ENCODE data around the gene HMGCLL1. TPM values are rescaled to one million over a fixed set of nuclear protein-coding genes. Genes with fewer than 3 reads are reported as not detected.

HMGCLL1 gene
- total RNA-seq, 1 donor from 2014 or later = 1.2 TPM

DNA sequence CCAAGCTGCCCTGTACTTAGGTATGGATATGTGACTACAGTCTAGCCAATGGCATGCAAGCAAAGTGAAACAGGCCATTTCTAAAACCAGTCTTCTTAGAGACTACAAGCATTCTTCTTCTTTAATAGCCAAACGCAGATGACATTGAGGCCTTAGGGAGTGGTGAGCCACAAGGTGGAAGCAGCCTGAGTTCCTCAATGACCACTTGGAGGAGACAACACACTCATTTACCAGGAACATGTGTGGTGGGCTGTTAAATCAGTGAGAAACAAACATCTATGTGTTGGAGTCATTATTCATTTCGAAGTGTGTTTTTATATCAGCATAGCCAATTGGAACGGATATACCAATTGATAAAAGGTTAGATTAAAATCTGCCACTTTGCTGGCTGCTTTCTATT is 129.8 kb downstream of the HMGCLL1 start:
- Histone ChIP-seq H3K9me3 (replicated peaks) (no peaks in the 10 kb centered on the region), H3K36me3 (no peaks in the 10 kb centered on the region), H3K4me1 (no peaks in the 10 kb centered on the region), H3K27ac (replicated peaks) (peak overlapping the region; percentile 28), H3K4me3 (no peak overlapping the region), H3K27me3 (ENCODE audit: low read depth) (no peaks in the 10 kb centered on the region)
- DNase-seq = no peak
- intact Hi-C loops (cut with micrococcal nuclease) = loop anchor here (5.0 to 10.0 kb wide), 2 partner anchors 438 to 496 kb away; no protein-coding TSS in a partner anchor
- TF ChIP-seq, protein P1, sequence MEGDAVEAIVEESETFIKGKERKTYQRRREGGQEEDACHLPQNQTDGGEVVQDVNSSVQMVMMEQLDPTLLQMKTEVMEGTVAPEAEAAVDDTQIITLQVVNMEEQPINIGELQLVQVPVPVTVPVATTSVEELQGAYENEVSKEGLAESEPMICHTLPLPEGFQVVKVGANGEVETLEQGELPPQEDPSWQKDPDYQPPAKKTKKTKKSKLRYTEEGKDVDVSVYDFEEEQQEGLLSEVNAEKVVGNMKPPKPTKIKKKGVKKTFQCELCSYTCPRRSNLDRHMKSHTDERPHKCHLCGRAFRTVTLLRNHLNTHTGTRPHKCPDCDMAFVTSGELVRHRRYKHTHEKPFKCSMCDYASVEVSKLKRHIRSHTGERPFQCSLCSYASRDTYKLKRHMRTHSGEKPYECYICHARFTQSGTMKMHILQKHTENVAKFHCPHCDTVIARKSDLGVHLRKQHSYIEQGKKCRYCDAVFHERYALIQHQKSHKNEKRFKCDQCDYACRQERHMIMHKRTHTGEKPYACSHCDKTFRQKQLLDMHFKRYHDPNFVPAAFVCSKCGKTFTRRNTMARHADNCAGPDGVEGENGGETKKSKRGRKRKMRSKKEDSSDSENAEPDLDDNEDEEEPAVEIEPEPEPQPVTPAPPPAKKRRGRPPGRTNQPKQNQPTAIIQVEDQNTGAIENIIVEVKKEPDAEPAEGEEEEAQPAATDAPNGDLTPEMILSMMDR (IDR thresholded peaks at IDR 0.05; ENCODE audit: borderline replicate concordance) = no peak

- Histone ChIP-seq H3K4me3 (no peak overlapping the region), H3K27me3 (ENCODE audit: low read depth) (no peaks in the 10 kb centered on the region), H3K9me3 (replicated peaks) (no peaks in the 10 kb centered on the region), H3K27ac (replicated peaks) (no peak overlapping the region), H3K36me3 (no peaks in the 10 kb centered on the region), H3K4me1 (no peaks in the 10 kb centered on the region)
- TF ChIP-seq, protein P1 (IDR thresholded peaks at IDR 0.05; ENCODE audit: borderline replicate concordance) = no peak
- no peak for DNase-seq
- intact Hi-C loops (cut with micrococcal nuclease) = loop anchor here (5.0 to 10.0 kb wide), 2 partner anchors 439 to 496 kb away; no protein-coding TSS in a partner anchor
Observed at GRCh38 chr6:55448451-55448850, 130.5 kb downstream of the HMGCLL1 start.

- Histone ChIP-seq H3K4me1 (no peaks in the 10 kb centered on the region), H3K9me3 (replicated peaks) (no peaks in the 10 kb centered on the region), H3K4me3 (no peak overlapping the region), H3K27ac (replicated peaks) (no peak overlapping the region), H3K36me3 (no peaks in the 10 kb centered on the region), H3K27me3 (ENCODE audit: low read depth) (no peaks in the 10 kb centered on the region)
- intact Hi-C loops (cut with micrococcal nuclease) = loop anchor here (5.0 to 10.0 kb wide), 2 partner anchors 439 to 497 kb away; no protein-coding TSS in a partner anchor
- TF ChIP-seq, protein P1 (IDR thresholded peaks at IDR 0.05; ENCODE audit: borderline replicate concordance) = no peak
- DNase-seq = no peak
Observed at GRCh38 chr6:55447891-55448290, 131.1 kb downstream of the HMGCLL1 start.

DNA sequence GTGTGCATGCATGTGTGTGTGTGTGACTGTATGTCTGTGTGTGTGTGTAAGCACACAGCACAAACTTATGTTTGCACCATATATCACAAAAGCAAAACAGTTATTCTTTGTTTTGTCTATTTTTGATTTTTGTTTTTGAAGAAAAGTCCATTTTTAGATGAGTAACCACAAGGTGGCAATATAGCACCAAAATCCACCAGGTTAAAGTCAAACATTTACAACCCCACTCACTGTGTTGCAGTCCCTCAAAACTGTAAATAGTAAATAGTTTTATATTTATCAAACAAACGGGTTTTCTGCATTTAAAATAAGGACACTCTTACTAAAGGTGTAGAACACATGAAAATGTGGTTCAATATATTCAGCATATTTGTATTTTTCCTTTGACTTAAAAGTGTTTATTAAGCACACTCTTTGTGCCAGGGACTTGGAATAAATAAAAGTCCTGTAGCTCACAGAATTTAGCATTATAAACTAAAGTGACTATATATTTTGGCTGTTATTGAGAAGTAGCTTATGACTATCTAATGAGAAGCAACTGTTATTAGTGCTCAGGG is 133.3 kb downstream of the HMGCLL1 start:
- Histone ChIP-seq H3K4me3 (no peak overlapping the region), H3K27ac (replicated peaks) (no peak overlapping the region), H3K9me3 (replicated peaks) (no peaks in the 10 kb centered on the region), H3K36me3 (no peaks in the 10 kb centered on the region), H3K4me1 (no peaks in the 10 kb centered on the region), H3K27me3 (ENCODE audit: low read depth) (no peaks in the 10 kb centered on the region)
- intact Hi-C loops (cut with micrococcal nuclease) = loop anchor here (5.0 to 10.0 kb wide), 2 partner anchors 442 to 499 kb away; no protein-coding TSS in a partner anchor
- no peak for DNase-seq
- TF ChIP-seq, protein P1 (IDR thresholded peaks at IDR 0.05; ENCODE audit: borderline replicate concordance) = peak; percentile 62

- no peaks in the 10 kb centered on the region for H3K36me3 ChIP-seq
- H3K9me3 ChIP-seq (replicated peaks) = no peaks in the 10 kb centered on the region
- TF ChIP-seq, protein P1 (IDR thresholded peaks at IDR 0.05; ENCODE audit: borderline replicate concordance) = no peak
- H3K27ac ChIP-seq (replicated peaks) = no peak overlapping the region
- H3K4me3 ChIP-seq = no peak overlapping the region
- no peak for DNase-seq
- no peaks in the 10 kb centered on the region for H3K27me3 ChIP-seq (ENCODE audit: low read depth)
- intact Hi-C loops (cut with micrococcal nuclease) = loop anchor here (10.0 kb wide), 1 partner anchor 501 kb away; no protein-coding TSS in a partner anchor
- no peaks in the 10 kb centered on the region for H3K4me1 ChIP-seq
Observed at GRCh38 chr6:55443238-55444134, 135.5 kb downstream of the HMGCLL1 start.
